DMS79 (cell line): ENCODE measurements around the gene ZNF235.
A peak's percentile ranks its signal among the peaks of the same experiment; 100 is the strongest.
"Not testable (repeated sequence)": the region's sequence is repeated elsewhere in the genome, so short reads cannot be mapped to it uniquely, and the experiment has no call there.

Source experiments
- DNase-seq: peaks from one replicate; lab custom pipeline; 2025; lab: John Stamatoyannopoulos, UW

Gene ZNF235

DNA sequence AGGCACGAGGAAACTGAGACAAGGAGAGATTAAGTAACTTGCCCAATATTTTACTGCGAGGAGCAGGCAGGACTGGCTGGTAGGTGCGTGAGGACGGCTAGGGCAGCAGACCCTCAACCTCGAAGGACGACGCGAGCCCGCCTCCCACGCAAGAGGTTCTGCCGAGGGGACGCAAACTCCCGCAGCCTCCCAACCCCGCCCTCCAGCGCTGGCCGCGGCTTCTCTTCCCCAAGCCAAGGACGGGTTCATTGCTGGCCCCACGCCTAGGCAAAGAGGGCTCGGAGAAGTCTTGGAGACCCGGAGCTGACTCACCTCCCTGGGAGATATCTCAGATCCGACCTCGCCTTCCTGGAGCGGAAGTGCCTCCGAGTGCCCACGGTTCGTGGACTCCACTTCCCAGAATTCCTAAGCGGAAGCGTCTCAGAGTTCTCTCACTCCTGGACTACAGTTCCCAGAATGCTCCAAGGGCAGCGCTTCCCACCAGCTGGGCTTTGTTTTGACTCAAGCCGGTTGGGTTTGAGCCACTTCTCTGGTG lies at the start of gene ZNF235:
Gene ZNF235 (minus strand): TSS at position 367 of the 535 bp plus-strand sequence. CDS start 1,621 bp downstream, outside the sequence.
- peak; percentile 92 for DNase-seq

GRCh38 chr19:44346556-44346955 lies 41.7 kb upstream of the ZNF235 start:
- DNase-seq, result no peak

DNA sequence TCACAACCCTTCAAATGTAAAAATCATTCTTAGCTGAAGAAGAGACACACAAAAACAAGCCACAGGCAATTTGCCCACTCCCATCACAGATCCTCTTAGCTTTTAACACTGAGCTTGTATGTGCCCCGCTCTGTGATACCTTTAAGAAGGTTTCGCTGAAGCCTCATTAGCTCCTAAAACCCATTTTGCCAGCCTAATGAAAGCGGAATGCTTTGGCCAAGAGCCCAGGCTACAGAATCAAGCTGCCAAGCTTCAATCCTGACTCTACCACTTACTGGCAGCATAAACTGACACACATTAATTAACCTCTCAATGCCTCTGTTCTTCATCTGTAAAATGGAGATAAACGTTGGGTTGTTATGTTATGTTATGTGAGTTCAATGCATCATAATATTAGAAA lies 41.1 kb upstream of the ZNF235 start:
- no peak for DNase-seq

GRCh38 chr19:44344255-44344654 lies 39.4 kb upstream of the ZNF235 start:
- no peak for DNase-seq

- DNase-seq, result no peak
Measured at GRCh38 chr19:44341794-44342193, 37.0 kb upstream of the ZNF235 start.

- DNase-seq, result not testable (repeated sequence)
Measured at GRCh38 chr19:44334639-44335038, 29.8 kb upstream of the ZNF235 start.

DNA sequence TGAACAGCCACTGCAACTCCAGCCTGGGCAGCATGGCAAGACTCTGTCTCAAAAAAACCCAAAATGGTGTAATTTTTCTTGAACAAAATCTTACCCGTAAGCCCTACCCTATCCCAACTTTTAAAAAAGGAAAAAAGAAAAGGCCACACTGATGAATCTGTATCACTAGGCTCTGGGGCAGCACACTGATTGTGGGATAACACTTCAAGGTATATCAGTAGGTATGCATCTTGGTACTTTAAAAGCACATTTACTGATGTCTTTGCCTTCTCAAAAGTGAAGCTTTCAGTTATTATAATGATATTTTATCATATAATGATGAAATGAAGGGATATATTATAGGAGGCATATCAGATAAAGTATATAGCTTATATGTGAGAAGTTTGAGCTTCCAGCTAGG lies 27.3 kb upstream of the ZNF235 start:
- no peak for DNase-seq

DNA sequence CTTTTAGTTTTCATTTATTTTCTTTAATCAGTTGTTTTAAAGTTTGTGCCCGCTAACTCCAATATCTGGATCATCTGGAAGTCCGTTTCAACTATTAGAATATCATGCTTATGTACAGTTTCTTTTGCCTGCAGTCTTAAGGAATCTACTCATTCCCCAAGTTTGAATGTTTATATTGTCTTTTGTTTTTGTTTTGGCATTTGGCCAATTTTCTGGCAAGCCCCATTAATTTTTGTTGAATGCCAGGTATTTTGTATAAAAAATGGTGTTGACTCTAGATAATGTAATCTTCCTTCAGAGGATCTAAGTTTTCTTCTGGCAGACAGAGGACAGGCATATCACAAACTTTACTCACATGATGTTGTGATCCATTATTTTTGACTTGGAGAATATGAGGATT lies 11.1 kb upstream of the ZNF235 start:
- no peak for DNase-seq

GRCh38 chr19:44313231-44313630 lies 8.4 kb upstream of the ZNF235 start:
- DNase-seq, result no peak

DNA sequence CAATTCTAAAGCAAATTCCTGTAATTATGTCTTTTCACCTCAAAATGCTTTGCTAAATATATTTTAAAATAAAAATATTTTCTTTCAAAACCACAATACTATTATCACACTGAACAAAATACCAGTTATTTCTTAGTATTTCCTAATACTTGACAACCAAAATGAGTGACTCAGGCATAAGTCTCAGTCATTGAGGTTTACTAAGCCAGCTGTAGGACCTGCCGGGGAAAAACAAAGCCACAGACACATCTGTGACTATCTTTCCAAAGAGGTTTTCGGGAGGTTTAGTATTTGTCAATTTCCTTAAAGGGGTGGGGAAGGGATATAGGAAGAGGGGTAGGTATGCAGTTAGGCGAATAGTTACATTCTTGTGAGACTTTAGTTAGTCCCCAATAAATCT lies 3.2 kb upstream of the ZNF235 start:
- no peak for DNase-seq

DNA sequence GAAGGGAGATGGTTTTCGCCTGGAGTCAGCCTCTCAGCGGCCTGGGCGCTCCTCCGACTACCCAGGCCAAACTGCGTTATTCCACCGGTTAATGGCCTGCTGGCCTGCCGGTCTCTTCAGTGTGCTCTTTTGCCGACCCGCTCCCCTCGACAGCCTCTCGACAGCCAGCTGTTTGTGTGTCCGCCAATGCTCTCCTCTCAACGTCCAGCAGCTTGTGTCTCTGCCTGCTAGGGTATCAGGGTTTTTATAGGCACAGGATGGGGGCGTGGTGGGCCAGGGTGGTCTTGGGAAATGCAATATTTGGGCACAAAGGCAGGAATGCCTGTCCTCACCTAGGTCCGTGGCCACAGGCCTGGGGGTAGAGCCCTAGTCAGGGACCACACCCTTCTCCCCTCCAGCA lies 1.5 kb upstream of the ZNF235 start:
- no peak for DNase-seq

GRCh38 chr19:44305457-44305856 lies 632 bp upstream of the ZNF235 start:
- DNase-seq, result no peak

- no peak for DNase-seq
Measured at GRCh38 chr19:44303976-44304568, 753 bp downstream of the ZNF235 start.

GRCh38 chr19:44303320-44303719 lies 1.5 kb downstream of the ZNF235 start:
- no peak for DNase-seq

DNA sequence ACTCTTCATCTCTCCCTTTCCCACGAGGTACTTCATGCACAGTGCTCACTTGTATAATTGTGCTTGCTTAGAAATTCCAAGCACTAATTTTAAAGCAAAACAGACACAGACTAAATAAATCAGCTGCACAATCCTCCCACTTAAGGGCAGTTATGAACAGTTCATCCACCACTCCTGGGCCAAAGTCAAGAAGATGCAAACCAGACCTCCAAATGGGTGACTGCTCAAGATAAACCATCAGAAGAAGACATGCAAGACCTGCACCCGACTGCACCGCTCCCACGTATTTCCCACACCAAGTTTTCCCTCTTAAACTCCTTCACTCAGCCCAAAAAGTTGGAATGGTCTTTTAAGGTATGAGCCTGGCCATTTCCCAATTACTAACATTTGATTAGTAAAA lies 19.9 kb downstream of the ZNF235 start:
- no peak for DNase-seq

- no peak for DNase-seq
Measured at GRCh38 chr19:44282846-44283245, 22.0 kb downstream of the ZNF235 start.

DNA sequence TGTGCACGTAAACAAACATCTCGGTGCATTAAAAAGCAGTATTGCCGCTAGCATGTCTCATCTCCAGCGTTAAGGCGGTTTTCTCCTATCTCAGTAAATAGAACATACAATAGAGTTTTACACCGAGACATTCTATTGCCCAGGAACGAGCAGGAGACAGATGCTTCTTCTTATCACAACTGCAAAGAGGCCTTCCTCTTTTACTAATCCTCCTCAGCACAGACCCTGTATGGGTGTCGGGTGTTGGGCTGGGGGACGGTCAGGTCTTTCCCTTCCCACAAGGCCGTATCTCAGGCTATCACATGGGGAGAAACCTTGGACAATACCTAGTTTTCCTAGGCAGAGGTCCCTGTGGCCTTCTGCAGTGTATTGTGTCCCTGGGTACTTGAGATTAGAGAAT lies 23.9 kb downstream of the ZNF235 start:
- DNase-seq, result no peak

- no peak for DNase-seq
Measured at GRCh38 chr19:44278181-44278690, 26.6 kb downstream of the ZNF235 start.

- no peak for DNase-seq
Measured at GRCh38 chr19:44277331-44277730, 27.5 kb downstream of the ZNF235 start.

DNA sequence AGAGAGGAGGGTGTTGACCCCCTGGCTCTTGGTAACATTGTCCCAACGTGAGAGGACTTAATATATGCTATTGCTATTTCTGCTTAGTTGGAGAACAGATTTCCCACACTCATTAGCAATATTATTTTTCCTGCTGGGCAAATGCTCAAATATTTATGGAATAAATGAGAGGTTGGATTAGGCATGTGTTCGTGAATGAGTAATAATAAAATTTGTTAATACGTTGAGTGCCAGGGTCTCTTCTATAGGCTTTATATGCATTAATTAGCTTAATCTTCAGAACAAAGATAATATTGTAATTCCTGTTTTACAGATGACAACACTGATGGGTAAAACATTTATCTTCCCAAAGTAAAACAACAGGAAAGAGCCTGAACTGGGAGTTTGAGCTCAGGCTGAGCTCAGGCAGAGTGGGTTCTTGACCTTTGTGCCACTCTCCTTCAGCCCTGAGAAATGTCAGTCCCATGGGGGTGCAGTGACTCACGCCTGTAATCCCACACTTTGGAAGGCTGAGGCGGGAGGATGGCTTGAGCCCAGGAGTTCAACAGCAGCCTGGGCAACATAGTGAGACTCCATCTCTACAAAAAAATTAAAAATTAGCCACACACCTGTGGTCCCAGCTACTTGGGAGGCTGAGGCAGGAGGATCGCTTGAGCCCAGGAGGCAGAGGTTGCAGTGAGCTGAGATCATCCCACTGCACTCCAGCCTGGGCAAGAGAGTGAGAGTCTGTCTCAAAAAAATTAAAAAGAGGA lies 44.0 kb downstream of the ZNF235 start:
- no peak for DNase-seq

DNA sequence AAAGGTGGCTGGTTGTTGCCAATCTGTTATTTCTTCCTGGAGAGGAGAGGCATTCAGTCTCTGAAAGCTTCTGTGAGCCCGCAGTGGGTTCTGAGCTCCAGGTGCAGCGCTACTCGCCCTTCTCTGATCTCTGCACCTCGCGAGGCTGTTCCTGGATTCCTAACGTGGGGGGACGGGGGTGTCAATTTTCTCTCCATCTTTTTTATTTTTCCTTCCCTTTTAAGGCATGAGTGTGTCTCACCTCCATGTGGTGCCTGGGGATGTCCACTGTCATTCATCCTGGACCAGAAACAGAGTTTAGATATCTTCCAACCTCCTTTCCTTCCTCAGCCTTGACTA lies 44.5 kb downstream of the ZNF235 start:
- no peak for DNase-seq

- no peak for DNase-seq
Measured at GRCh38 chr19:44258835-44259413, 45.9 kb downstream of the ZNF235 start.

- no peak for DNase-seq
Measured at GRCh38 chr19:44258136-44258535, 46.7 kb downstream of the ZNF235 start.
